HFFc6 (cell line): ENCODE results near the gene TGFA. TPM values are rescaled to one million over a fixed set of nuclear protein-coding genes. Genes with fewer than 3 reads are reported as not detected.

ENCODE experiments used
- DNase-seq: peaks from one replicate; pipeline ENCODE4 v3.0.0-alpha.2; 2018
- H3K27ac Mint-ChIP-seq: 2 replicates; pipeline ENCODE4 v1.8.0; 2020; ENCODE audit warnings: mild to moderate bottlenecking, mixed read lengths
- H3K27me3 Mint-ChIP-seq: 2 replicates; pipeline ENCODE4 v1.8.0; 2021; ENCODE audit warnings: mild to moderate bottlenecking, moderate library complexity, mixed read lengths; ENCODE audit not compliant: insufficient read depth
- H3K36me3 Mint-ChIP-seq: 2 replicates; pipeline ENCODE4 v1.8.0; 2021; ENCODE audit warnings: low read depth, mixed read lengths
- H3K4me1 Mint-ChIP-seq: 2 replicates; pipeline ENCODE4 v1.8.0; 2020; ENCODE audit warnings: low read depth, mixed read lengths
- H3K4me3 Mint-ChIP-seq: 2 replicates; pipeline ENCODE4 v1.8.0; 2020; ENCODE audit warnings: mild to moderate bottlenecking, moderate library complexity, mixed read lengths
- H3K9me3 Mint-ChIP-seq: 2 replicates; pipeline ENCODE4 v1.8.0; 2020; ENCODE audit warnings: mild to moderate bottlenecking, mixed read lengths
- CTCF ChIP-seq: fragments of 200-600 bp; sonication (generic); IDR thresholded peaks from 2 replicates; pipeline ENCODE4 v1.5.0; 2021; ENCODE audit warnings: antibody characterized with exemption, mild to moderate bottlenecking
- total RNA-seq, 6 experiments: library from RNA; stranded (reverse); fragmentation: NEBNext Ultra II Directional; extraction: Animal tissue kit (Norgen Biotek cat#: 25700); gene quantifications; 2 replicates in 1 of 6; 3 replicates in 5 of 6; pipeline ENCODE4 v1.2.3, GENCODE V29; 2021

Gene TGFA
- total RNA-seq, 6 experiments from 2014 or later: 0.05 to 0.38 (median 0.26) TPM; not detected in 3

- TF ChIP-seq CTCF: no peak
- no peak overlapping the region for H3K4me3 Mint-ChIP-seq
- peaks cover 20% of the 10 kb centered on the region for H3K27me3 Mint-ChIP-seq
- no peak for DNase-seq
- H3K9me3 Mint-ChIP-seq: no peaks in the 10 kb centered on the region
- H3K36me3 Mint-ChIP-seq: no peaks in the 10 kb centered on the region
- H3K27ac Mint-ChIP-seq: no peak overlapping the region
- H3K4me1 Mint-ChIP-seq: peaks cover 7% of the 10 kb centered on the region; the same call in 1 of the 2 replicates
Measured at GRCh38 chr2:70569559-70569958, 15.9 kb upstream of the TGFA start.

GRCh38 chr2:70566906-70567305 is 13.3 kb upstream of the TGFA start:
- no peak for DNase-seq

GRCh38 chr2:70566464-70566863 is 12.8 kb upstream of the TGFA start:
- no peak for DNase-seq
- Mint-ChIP-seq H3K36me3 (no peaks in the 10 kb centered on the region), H3K4me1 (peaks cover 7% of the 10 kb centered on the region; the same call in 1 of the 2 replicates), H3K27ac (no peak overlapping the region), H3K27me3 (peaks cover 21% of the 10 kb centered on the region), H3K4me3 (no peak overlapping the region), H3K9me3 (no peaks in the 10 kb centered on the region)
- TF ChIP-seq CTCF: no peak

More at GRCh38 chr2:70566906-70567305, 13.3 kb upstream of the TGFA start:
- Mint-ChIP-seq H3K27ac (no peak overlapping the region), H3K9me3 (no peaks in the 10 kb centered on the region), H3K4me1 (peaks cover 7% of the 10 kb centered on the region; the same call in 1 of the 2 replicates), H3K4me3 (no peak overlapping the region), H3K36me3 (no peaks in the 10 kb centered on the region), H3K27me3 (peaks cover 20% of the 10 kb centered on the region)
- TF ChIP-seq CTCF: no peak

- H3K4me3 Mint-ChIP-seq: no peak overlapping the region
- no peak overlapping the region for H3K27ac Mint-ChIP-seq
- peaks cover 6% of the 10 kb centered on the region; the same call in 1 of the 2 replicates for H3K4me1 Mint-ChIP-seq
Measured at GRCh38 chr2:70565039-70565731, 11.6 kb upstream of the TGFA start.

GRCh38 chr2:70561893-70562292 is 8.3 kb upstream of the TGFA start:
- no peak for DNase-seq
- H3K27me3 Mint-ChIP-seq: peaks cover 29% of the 10 kb centered on the region
- TF ChIP-seq CTCF: no peak
- no peak overlapping the region for H3K4me3 Mint-ChIP-seq
- H3K27ac Mint-ChIP-seq: no peak overlapping the region
- H3K36me3 Mint-ChIP-seq: no peaks in the 10 kb centered on the region
- H3K9me3 Mint-ChIP-seq: no peaks in the 10 kb centered on the region
- H3K4me1 Mint-ChIP-seq: no peaks in the 10 kb centered on the region

More at GRCh38 chr2:70565039-70565731, 11.6 kb upstream of the TGFA start:
- H3K27me3 Mint-ChIP-seq: peaks cover 20% of the 10 kb centered on the region
- no peaks in the 10 kb centered on the region for H3K36me3 Mint-ChIP-seq
- no peak for DNase-seq
- H3K9me3 Mint-ChIP-seq: no peaks in the 10 kb centered on the region
- no peak for TF ChIP-seq CTCF
